ENCODE measurements around the gene MTHFS. TPM values are rescaled to one million over a fixed set of nuclear protein-coding genes. Genes with fewer than 3 reads are reported as not detected.

The MTHFS gene
- total RNA-seq, 1 donor from 2014 or later = 12.5 TPM

DNA sequence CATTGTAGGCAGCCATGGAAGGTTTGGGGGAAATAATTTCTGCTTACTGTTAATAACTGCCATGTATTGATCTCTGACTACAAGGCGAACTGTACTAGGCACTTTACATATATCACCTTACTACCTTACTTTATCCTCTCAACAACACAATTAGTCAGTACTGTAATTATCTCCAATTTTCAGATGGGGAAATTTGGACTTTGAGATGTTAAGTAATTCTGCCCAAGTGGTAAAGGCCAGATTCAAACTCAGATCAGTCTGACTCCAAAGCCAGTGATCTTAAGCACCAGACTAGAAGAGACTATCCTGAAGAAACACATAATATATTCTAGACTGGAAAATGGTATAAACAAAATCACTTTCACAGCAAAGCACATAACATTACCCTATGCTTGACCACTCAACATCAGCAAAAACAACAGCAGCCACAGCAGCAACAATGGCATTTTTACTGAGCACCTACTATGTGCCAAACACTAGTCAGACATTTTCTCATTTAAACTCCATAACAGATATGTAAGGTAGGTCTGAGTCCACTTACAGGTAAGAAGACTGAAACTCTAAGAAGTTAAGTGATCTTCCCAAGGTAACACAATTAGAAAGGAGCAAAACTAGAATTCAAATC is 13.1 kb downstream of the MTHFS start:
- TF ChIP-seq, protein P1, sequence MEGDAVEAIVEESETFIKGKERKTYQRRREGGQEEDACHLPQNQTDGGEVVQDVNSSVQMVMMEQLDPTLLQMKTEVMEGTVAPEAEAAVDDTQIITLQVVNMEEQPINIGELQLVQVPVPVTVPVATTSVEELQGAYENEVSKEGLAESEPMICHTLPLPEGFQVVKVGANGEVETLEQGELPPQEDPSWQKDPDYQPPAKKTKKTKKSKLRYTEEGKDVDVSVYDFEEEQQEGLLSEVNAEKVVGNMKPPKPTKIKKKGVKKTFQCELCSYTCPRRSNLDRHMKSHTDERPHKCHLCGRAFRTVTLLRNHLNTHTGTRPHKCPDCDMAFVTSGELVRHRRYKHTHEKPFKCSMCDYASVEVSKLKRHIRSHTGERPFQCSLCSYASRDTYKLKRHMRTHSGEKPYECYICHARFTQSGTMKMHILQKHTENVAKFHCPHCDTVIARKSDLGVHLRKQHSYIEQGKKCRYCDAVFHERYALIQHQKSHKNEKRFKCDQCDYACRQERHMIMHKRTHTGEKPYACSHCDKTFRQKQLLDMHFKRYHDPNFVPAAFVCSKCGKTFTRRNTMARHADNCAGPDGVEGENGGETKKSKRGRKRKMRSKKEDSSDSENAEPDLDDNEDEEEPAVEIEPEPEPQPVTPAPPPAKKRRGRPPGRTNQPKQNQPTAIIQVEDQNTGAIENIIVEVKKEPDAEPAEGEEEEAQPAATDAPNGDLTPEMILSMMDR (conservative IDR thresholded peaks at IDR 0.05; ENCODE audit: low read depth, low read length) = no peak
- no peak overlapping the region for H3K4me3 ChIP-seq (ENCODE audit: low read depth, low read length)

DNA sequence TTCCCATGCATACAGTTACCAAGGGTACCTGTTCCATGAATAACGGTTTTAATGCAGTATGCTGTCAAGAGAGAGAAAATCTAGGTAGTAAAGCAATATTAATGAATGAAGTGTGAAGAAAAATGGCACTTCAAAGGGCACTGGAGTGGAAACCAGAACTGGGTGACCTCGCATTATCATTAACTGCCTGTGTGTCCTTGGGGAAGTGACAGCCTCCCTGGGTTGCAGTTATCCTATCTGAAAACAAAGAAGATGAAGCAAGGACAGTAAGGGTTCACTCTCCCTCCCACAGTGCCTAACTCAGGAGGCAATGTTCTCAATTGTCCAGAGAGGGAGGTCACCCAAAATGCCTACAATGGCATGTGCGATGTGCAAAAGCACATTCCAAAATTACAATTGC is 15.1 kb downstream of the MTHFS start:
- TF ChIP-seq, protein P1 (conservative IDR thresholded peaks at IDR 0.05; ENCODE audit: low read depth, low read length) = no peak
- DNase-seq (ENCODE audit: low read depth) = no peak
- H3K4me3 ChIP-seq (ENCODE audit: low read depth, low read length) = no peak overlapping the region

More for the DNA sequence above, 13.1 kb downstream of the MTHFS start:
- DNase-seq (ENCODE audit: low read depth) = no peak

DNA sequence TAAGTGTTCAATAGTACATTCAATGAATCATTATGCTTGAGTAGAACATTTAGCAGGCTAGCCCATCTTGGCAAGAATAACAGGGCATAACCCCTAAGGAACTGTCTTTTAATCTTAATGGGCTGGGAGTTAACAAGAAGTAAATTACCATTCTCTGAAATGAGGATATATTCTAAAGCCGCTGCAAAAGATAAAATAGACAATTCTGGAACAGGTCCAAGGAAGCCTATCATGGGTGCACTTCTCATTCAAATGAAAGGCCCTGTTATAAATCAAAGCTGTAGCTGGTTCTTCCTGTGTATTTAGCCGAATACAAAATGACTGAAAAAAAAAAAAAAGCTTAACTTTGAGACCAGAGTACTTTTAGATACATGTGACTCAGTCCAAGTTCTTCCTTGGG is 15.6 kb downstream of the MTHFS start:
- H3K4me3 ChIP-seq (ENCODE audit: low read depth, low read length) = no peak overlapping the region
- DNase-seq (ENCODE audit: low read depth) = no peak
- TF ChIP-seq, protein P1 (conservative IDR thresholded peaks at IDR 0.05; ENCODE audit: low read depth, low read length) = no peak

DNA sequence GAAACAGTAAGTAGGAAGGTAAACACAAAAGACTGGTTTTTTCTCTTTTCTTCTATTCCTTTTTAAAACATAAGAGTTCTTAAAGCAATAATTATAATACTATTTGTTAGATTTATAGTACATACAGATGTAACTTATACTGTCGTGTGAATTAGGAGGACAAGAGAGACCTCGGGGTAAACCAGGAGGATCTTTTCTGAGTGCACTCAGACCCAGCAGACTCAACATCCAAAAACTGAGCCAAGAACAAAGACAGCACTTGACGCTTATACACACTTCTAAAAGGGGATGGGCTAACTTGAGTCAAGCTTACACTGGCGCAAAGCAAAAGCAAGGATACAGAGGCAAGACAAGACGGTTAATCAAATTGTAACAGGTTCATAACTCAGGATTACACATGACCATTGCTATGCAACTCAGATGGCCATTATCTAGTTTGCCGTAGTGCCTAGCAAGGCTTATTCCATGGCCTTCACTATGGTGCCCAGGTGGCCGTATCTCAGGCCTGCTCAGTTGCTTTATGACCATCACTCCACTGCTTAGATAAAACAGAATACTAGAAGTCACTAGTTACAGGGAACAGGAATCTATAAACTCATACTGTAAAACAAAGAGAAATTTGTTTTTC is 18.6 kb downstream of the MTHFS start:
- no peak for DNase-seq (ENCODE audit: low read depth)
- H3K4me3 ChIP-seq (ENCODE audit: low read depth, low read length) = no peak overlapping the region
- TF ChIP-seq, protein P1 (conservative IDR thresholded peaks at IDR 0.05; ENCODE audit: low read depth, low read length) = no peak

DNA sequence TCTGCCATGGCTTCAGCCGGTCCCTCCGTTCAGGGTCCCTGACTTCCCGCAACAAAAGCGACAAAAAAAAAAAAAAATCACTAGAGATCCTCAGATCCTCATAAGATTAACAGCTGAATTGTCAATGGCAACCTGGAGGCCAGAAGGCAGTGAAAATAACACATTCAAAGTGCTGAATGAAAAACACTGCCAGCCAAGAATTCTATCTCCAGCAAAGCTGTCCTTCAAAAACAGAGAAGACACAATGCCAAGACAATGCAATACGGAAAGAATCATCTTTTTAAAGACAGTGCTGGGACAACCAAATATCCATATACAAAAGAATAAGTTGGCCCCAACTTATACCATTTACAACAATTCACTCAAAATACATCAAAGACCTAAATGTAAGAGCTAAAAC is 21.6 kb downstream of the MTHFS start:
- TF ChIP-seq, protein P1 (conservative IDR thresholded peaks at IDR 0.05; ENCODE audit: low read depth, low read length) = no peak
- H3K4me3 ChIP-seq (ENCODE audit: low read depth, low read length) = no peak overlapping the region
- DNase-seq (ENCODE audit: low read depth) = no peak

DNA sequence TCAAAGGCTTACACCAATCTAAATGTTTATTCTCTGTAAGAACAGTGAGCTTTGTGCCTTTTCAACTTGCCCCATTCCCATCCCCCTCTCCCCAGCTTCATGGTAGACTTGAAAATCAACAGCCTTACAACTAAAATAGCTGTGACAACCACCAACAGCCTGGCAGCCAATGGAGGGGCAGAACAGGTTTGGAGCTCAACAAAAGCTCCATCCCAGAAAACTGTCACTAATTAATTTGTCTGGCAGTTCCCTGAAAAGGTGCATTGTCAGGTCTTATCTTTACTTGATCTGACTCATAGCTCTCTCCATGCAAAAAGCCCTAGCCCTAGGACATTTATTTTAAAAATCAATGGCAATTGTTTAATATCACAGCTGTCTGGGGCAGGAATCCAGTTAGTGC is 22.6 kb downstream of the MTHFS start:
- TF ChIP-seq, protein P1 (conservative IDR thresholded peaks at IDR 0.05; ENCODE audit: low read depth, low read length) = no peak
- DNase-seq (ENCODE audit: low read depth) = no peak
- H3K4me3 ChIP-seq (ENCODE audit: low read depth, low read length) = no peak overlapping the region

Measured in epithelial cell of proximal tubule (primary cell).